Measurements from ENCODE around the gene BAK1.
A peak's percentile ranks its signal among the peaks of the same experiment; 100 is the strongest.

BAK1 gene

DNA sequence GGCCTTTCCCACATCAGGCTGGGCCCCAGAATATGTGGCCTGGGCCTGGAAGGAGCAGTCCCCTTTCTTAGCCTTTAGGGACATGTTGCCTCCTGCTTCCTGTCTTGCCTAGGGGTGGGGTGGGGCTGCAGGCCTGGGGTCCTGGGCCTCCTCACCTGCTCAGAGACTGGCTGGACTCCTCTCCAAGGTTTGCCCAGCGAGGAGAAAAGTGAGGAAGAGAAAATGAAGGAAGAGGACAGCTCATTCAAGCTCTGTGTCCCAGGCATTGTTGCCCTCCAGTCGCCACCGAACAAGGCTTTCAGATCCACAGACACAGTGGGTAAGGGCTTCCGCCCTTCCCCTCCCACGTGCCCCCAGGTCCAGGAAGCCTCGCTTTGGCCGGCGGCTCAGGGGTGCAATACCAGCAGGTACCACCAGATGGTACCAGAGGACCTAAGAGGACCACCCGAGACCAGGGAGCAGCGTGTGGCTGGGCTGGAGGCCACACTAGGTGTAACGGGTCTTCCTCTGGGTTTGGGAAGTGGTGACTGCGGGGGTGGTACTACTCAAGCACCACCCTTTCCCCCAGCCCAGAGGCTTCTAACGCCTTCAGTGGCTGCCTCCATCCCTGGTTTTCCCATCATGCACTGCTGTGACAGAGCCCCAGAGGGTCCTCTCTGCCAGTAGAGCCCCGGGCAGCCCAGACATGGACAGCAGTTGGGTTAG is 5.5 kb upstream of the BAK1 start:
- peak; percentile 54 for DNase-seq

DNA sequence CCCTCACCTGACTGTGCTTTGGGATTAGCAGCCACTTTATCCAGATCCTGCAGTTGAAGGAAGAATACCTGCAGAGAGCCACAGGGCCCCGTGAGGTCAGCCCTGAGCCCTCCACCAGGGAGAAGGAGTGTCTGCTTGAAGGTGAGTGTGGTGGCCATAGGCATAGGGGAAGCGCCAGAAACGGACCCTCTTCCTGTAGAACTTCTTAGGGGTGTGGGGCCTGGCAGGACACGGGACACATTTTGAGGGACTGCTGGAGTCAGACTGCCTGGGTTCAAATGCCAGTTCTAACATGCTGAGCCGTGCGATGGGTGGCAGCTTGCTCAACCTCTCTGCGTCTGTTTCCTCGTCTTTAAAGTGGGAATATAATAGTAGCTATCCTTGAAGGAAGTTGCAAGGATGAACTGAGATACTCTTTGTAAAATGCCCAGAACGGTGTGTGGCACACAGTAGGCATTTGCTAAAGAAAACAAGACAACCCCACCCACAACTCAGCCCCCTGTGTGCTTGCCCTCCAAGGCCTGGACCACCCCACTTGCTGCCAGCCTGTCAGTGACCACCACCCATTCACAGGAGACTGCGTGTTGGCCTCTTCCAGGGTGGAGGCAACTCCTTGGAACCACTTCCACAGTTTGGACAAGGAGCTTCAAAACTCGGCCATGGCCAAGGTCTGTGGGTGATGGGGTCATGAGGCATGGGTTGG is 4.8 kb upstream of the BAK1 start:
- no peak for DNase-seq

DNA sequence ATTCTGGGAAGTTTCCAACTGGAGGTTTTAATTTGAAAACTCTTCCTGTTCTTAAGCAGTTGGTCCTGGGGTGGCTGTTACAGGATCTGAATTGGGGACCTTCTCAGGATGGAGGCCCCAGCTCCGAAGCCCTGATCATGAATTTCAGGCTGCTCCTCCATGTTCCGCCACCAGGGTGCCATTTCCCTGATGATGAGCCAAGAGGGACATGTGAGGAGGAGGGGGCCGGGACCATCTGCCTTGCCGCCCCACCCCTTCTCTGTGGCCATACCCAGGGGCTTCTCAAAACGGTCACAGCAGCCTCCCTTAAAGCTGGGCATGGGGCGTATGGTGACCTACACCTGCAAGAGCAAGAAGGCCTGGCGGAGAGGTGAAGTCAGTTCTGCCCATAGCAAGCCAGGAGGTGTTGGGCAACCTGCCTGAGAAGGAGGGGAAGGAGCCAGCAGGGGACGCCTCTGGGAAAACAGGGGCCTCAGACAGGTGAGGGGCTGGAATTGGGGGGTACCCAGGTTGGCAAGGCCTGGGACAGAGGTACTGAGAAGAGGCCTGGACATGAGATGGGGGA is 3.6 kb upstream of the BAK1 start:
- DNase-seq = no peak

DNA sequence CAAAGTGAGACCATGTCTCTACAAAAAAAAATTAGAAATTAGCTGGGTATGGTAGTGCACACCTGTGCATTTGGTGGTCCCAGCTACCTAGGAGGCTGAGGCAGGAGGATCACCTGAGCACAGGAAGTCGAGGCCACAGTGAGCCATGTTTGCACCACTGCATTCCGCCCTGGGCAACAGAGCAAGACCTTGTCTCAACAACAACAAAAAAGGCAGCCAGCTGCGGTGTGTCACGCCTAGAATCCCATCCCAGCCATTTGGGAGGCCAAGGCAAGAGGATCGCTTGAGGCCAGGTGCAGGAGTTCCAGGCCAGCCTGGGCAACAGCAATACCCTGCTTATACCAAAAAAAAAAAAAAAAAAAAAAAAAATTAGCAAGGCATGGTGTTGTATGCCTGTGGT is 1.1 kb upstream of the BAK1 start:
- no peak for DNase-seq

DNA sequence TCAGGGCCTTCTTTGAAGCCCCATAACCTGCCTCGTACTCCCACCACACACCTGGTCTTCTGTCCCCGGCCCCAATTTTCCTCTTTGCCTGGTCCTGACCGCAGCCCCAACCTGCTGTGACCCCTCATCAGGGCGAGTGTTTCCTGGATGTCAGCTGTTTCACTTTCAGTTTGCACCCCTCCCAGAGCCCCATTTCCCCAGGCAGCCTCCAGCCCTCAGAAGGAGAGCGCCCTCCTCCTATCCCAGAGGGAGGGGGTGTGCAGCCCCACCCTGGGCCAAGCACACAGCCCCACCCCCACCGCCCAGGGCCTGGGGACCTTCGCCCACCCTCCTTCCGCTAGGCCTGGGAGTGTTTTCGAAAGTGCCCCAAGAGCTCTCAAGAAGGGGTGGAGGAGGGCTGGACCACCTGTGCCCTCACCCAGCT is 1.5 kb downstream of the BAK1 start:
- DNase-seq = no peak

DNA sequence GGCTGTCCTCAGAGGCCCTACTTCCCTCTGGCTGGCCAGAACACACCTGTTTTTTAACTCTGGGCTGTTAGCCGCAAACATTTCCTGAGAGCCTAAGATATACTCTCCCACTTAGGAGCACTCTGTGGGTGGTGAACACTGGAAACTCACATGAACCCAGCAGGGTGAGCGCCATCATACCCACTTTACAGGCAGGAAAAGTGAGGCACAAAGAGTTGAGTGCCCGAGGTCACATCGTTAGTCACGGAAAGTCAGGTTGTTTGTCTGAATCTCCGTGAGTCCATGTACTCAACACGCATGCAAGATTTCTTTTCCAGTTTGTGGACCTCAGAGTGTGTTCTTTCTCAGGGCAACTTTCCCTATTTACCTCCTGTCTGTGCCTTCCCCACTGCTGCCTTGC is 1.9 kb downstream of the BAK1 start:
- no peak for DNase-seq

DNA sequence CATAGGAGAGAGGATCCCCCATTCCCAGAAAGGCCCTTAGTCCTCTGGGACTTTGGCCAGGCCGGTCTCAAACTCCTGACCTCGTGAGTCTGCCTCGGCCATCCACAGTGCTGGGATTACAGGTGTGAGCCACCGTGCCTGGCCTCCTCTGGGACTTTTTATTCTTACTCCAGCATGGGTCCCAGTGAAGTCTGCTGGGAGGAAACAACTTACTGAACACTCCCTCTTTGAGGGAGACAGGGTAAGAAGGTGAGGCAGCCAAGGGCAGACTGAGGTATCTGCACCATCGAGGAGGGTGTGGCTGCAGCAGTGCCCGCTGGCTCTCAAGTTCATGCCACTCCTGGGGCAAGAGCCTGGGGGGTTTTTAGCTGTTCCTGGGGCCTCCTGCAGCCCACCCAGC is 2.4 kb downstream of the BAK1 start:
- no peak for DNase-seq

DNA sequence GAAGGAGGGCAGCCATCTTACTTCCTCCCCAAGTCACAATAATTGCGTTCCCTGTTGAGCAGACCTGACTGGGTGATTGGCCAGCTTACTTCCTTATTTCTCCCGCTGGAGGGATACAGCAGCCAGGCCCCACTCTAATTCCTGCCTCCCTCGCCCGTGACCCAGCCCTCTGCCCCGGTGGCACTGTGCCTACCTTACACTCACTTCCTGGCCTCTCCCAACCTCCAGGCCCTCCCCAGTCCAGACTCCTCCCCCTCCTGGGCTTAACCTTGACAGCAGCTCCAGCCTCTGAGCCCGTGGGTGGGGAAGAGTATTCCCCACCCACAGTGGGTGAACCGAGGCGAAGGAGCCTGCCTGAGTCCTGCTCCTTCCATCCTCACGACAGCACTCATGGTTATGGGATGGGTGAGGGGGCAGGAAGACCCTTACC is 3.0 kb downstream of the BAK1 start:
- peak; percentile 76 for DNase-seq

DNA sequence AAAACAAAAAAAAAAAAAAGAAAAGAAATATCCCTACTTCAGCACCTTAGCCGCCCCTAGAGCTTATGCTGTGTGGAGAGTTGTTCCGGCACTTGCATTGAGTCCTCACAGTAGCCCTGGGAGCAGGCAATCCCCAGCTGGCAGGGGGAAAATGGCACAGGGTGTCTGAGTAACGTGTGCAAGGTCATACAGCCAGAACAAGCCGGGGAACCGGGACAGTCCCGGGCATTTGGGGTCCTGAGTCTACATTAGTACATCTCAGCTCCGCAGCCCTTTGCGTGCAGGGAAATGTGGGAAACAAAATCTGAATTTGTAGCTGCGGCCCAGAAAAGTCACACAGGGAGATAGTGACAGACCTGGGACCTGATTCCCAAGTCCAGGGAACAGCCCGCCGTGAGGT is 3.4 kb downstream of the BAK1 start:
- DNase-seq = no peak

DNA sequence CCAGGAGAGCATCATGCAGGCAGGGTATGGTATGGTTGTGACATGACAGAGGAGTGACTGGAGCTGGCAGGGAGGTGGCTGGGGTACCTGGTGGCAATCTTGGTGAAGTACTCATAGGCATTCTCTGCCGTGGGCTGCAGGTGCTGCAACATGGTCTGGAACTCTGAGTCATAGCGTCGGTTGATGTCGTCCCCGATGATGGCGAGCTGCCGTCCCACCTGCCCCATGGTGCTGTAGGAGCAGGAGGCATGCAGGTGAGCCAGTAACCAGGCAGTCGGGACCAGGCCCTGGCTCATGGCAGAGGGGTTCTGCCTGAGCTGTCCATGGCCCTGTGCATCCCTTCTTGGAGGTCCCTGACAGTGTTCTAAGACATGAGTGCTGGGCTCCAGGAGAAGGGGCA is 4.9 kb downstream of the BAK1 start:
- DNase-seq = no peak

DNA sequence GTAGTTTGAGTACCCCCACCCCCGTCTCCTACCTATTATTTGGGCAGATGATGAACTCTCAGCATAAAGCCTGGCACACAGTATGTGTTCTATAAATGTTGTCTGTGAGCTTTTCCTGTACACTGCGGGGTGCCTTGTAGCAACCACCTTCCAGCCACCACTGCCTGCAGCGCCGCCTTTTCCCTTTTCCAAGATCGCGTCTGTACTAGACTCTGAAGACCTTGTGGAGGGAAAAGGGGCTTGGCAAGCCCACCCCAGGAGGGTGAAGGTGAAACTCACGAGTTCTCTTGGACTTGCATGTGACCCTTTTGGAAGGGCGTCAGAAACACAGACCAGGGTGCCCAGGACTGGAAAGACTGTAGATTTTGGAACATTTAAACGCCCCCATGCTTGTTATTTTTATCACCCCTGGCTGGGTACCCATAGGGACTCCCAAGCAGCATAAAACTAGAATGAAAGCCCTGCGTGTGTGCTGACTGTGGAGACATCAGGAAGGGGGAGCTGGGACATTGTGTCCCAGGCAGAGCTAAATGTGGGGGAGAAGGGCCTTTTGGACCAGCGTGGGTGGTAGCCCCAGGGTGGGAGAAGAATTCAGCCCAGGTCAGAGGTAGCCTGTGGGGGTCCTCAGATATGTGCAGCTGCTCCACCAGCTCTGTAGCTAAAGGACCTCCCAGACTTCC is 8.3 kb downstream of the BAK1 start:
- DNase-seq = no peak

DNA sequence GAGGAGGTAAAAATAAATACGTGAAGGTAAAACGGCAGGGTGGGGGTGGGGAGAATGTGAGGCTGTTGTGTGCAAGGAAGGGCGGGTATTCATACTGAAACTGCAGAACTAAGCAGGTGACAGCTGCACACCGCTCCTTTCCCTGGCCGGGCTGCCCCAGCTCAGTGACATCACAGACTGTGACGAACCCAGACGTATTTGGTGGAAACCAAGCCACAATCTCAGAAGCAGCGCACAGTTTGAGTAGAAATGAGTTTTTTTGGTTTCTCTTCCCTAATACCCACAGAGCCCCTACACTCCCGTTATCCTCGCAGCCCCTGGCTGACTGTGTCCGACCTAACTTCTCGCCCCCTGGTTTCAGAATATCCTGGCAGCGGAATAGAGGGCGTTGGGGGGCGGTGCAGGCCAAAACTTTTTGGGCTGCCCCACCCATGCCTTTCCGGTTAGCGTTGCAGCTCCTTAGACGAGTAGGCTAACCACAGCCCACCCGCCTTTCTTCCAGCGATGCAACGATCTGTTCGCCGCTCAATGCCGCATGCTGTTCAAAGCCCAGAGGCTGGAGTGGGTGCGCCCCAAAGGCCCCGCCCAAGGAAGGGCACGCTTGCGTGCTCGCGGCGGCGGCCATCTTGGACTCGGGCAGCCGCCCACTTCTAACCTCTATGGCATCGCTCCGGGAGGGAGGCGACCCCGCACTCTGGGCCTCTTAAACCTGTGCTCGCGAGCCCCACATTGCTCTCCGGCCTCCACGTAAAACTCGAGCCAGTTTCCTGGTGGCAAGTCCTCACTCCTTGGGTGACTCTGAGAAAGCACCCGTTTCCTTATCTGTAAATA is 9.1 kb downstream of the BAK1 start:
- peak; percentile 81 for DNase-seq

DNA sequence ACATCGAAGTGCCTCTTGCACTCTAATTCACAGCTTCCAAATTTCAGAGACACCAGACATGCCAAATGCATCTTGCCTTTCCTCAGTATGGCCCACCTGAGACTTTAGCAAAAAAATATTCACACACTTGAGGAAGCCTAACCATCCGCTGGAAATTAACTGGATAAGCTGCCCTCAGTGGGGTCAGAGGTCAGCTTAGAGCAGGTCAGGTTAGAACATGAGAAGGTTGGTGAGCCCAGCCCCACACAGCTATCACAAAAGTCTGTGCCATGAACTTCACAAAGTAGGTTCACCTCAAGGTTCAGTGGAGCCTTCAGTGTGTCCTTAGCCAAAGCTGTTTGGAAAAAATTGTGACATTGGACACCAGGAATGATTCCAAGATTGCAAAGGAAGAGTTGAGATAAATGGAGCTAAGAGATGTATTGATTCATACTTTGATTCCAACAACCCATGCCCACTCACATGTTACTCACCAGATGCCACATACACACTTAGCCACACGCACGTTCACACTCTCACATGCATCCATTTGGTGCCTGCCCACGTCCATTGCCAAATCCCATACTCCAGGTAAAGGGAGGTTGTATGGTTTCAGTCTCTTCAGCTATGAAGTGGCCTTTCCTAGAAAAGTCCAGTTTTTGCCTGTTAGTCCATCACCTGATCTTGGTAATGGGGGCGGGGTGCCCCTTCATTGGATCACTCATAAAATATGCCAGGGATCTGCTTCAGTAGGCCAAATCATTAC is 11.1 kb downstream of the BAK1 start:
- DNase-seq = no peak

DNA sequence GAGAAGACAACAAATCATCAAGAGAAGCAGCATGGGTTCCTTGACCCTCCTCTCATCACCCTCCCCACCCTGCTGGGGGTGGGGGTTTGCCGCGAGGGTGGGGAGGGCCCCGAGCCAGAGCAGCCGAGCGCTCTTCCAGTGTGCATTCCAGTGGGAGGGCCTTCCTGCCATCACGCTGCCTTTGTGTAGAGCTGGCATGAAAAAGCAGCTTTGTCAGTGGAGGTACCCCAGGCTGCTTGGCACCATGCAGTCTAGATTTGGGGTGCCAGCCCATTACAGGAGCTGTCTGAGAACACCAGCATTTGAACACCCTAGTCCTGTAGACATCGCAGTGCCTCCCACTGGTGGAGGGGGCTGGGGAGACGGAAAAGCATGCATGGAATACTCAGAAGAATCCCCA is 12.2 kb downstream of the BAK1 start:
- no peak for DNase-seq

DNA sequence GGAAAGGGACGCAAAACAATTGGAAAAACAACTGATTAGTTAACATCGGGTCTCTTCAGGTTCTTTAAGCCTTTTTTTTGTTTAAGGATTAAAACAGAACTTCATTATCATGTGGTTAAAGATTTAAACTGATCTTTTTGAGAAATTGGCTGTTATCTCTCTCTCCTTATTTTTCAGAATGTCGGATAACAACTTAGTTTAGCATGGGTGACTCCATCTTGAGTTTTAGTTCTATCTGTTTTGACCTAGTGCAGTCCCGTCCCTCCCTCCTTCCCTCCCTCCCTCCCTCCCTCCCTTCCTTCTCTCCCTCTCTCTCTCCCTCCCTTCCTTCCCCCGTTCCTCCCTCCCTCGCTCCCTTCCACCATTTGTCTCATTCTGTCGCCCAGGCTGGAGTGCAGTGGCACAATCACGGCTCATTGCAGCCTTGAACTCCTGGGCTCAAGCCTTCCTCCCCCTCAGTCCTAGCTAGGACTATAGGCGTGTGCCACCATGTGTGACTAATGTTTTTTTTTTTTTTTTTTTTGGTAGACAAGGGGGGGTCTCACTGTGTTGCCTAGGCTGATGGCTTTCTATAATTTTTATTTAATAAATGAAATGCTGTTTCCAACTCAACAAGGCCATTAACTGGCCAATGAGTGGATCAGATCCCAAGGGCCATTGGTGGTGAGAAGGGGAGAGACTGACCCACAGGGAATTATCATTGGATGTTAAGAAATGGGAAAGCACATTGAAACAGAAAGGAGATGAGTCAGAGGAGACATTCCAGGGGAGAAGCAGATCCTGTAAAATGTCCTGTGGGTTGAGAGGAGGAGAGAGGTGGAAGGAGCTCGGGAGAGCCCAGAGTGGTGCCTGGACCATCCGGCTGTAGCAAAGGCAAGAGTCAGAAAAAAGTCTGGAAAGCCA is 13.6 kb downstream of the BAK1 start:
- no peak for DNase-seq

DNA sequence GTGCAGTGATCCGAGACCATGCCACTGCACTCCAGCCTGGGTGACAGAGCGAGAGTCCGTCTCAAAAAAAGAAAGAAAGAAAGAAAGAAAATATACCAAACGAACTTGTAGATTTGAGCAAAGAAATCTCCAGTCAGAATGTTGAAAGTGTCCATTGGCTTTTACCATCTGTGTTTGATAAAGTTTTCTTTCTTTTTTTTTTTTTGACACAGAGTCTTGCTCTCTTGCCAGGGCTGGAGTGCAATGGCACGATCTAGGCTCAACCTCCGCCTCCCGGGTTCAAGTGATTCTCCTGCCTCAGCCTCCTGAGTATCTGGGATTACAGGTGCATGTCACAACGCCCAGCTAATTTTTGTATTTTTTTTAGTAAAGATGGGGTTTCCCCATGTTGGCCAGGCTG is 21.3 kb downstream of the BAK1 start:
- DNase-seq = no peak

DNA sequence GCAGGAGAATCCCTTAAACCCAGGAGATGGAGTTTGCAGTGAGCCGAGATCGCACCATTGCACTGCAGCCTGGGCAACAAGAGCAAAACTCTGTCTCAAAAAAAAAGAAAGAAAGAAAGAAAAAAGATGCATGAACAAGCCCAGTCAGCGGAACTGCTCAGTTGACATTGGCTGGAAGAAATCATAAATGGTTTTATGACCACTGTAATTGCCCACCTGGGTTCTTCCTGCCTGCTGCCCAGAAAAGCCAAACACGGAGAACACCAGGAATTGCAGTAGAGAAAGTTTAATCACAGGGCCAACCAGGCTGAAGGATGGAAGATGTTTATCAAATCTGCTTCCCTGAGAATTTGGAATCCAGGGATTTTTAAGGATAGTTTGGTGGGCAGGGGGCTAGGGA is 22.7 kb downstream of the BAK1 start:
- no peak for DNase-seq

DNA sequence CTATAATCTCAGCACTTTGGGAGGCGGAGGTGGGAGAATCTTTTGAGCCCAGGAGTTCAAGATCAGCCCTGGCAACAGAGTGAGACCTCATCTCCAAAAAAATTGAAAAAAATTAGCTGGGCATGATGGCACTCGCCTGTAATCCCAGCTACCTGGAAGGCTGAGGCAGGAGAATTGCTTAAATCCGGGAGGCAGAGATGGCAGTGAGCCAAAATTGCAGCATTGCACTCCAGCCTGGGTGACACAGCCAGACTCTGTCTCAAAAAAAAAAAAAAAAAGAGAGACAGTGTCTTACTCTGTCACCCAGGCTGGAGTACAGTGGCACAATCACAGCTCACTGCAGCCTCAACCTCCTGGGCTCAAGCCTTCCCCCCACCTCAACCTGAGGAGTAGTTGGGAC is 27.2 kb downstream of the BAK1 start:
- peak; percentile 41 for DNase-seq

DNA sequence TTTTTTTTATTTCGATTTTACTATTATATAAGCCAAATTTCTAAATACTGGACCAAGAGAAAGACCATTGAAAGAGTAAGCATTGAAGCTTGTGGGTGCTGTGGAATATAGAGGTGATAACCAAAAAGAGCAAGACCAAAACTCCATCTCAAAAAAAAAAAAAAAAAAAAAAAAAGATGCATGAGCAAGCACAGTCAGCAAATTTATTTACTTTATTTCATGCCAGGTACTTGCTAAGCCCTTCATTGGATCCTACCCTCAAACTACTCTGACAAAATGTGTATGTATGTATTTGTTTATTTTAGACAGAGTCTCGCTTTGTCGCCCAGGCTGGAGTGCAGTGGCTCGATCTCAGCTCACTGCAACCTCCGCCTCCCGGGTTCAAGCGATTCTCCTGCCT is 27.8 kb downstream of the BAK1 start:
- no peak for DNase-seq

DNA sequence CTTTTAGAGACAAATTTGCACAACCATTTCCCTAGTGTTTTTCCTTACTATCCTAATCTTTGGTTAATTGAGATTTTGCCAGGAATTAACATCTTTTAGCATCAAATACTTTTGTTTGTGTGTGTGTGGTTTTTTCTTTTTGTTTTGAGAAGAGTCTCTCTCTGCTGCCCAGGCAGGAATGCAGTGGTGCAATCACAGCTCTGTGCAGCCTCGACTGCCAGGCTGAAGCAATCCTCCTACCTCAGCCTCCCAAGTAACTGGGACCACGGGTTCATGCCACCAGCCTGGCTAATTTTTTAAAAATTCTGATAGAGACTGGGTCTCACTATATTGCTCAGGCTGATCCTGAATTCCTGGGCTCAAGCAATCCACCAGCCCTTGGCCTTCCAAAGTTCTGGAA is 28.5 kb downstream of the BAK1 start:
- no peak for DNase-seq

DNA sequence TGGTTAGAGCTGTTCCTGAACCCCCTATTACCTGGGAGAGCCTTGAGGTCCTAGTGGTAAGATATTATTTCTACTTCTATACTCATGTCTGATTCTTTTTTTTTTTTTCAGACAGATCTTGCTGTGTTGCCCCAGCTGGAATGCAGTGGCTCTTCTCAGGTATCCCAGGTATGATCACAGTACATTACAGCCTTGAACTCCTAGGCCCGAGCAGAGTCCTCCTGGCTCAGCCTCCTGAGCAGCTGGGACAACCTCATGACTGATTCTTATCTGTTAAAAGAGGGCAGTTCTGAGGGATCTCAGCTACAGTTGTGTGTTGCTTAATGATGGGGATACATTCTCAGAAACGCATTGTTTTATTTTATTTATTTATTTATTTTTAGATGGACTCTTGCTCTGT is 30.2 kb downstream of the BAK1 start:
- no peak for DNase-seq
